HG03565 (cell line): ENCODE measurements around the gene RGS11.
"Not testable (repeated sequence)": the region's sequence is repeated elsewhere in the genome, so short reads cannot be mapped to it uniquely, and the experiment has no call there.

Experiments used
- ATAC-seq: cut with Tn5 transposase; IDR thresholded peaks from one replicate; pipeline ENCODE4 v1.9.1; 2021; ENCODE audit warnings: mild to moderate bottlenecking, moderate library complexity; ENCODE audit not compliant: unreplicated experiment

RGS11 gene

DNA sequence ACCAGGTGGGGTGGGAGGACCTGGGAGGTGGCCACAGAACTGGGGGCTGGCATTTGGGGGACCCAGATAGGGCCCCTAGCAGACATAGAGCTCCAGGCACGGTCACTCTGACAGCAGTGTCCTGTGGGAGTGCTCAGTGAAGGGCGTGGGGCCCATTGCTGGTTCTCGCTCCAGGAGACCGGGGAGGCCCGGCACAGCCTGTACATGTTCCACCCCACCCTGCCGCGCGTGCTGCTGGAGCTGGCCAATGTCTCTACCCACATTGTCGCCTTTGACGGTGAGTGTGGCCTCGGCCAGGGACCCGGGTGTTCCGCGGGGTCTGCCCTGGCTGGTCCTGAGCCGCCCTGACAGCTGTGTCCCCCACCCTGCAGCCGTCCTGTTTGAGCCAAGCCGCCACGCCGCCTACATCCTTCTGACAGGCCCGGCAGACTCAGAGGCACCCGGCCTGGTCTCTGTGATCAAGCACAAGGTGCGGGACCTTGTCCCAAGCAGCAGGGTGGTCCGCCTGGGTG lies 11.2 kb downstream of the RGS11 start:
- ATAC-seq, result no peak

DNA sequence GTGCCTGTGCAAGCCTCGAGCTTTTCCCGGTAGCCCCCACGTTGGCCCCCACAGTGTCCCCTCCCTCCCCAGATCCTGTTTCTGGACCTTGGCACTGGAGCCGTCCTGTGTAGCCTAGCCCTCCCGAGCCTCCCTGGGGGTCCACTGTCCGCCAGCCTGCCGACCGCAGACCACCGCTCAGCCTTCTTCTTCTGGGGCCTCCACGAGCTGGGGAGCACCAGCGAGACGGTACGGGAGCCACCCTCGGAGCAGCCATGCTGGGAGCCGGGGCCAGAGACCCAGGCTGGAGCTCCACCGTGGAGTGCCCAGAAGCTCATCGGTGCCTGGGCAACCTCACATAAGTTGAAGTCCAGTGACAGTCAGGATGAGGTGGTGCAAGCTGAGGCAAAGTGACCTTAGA lies 11.8 kb downstream of the RGS11 start:
- ATAC-seq, result no peak

DNA sequence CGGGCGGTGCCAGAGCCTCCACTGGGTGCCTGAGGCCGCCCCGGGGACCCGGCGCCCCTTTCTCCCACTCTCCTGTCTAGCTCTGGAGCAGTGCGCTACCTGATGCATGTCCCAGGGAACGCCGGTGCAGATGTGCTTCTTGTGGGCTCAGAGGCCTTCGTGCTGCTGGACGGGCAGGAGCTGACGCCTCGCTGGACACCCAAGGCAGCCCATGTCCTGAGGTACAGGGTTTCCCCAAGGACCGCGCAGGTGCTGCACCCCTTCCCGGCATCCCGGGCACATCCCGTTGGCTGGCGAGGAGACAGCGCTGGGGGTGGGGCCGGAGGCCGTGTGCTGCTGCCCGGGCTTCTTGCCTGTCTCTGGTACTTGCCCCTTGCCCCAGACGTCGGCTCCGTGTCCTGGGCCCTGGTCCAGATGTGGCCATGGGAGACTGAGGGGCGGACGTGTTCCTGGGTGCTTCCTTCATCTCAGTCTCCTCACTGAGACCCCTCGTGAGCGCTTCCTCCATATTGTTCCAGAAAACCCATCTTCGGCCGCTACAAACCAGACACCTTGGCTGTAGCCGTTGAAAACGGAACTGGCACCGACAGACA lies 12.5 kb downstream of the RGS11 start:
- ATAC-seq, result no peak

DNA sequence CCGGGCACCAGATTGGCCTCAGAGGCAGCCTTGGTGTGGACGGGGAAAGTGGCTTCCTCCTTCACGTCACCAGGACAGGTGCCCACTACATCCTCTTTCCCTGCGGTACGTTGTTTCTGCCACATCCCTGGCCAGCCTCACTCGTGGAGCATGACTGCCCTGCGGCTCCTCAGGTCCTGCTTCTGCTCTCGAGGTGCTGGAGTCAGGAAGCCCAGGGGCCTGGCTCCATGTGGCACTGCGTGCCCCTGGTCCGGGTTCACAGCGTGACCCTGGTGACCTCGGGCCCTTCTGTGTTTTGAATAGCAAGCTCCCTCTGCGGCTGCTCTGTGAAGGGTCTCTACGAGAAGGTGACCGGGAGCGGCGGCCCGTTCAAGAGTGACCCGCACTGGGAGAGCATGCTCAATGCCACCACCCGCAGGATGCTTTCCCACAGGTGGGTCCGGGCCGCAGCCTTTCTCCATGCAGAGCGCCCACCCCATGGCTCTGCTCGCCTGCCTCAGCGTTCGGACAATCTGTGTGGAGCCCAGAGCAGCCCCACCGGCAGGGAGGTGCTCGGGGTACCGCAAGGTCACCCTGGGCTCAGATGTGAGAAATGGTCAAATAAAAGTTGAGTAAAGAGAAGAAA lies 13.5 kb downstream of the RGS11 start:
- no peak for ATAC-seq

DNA sequence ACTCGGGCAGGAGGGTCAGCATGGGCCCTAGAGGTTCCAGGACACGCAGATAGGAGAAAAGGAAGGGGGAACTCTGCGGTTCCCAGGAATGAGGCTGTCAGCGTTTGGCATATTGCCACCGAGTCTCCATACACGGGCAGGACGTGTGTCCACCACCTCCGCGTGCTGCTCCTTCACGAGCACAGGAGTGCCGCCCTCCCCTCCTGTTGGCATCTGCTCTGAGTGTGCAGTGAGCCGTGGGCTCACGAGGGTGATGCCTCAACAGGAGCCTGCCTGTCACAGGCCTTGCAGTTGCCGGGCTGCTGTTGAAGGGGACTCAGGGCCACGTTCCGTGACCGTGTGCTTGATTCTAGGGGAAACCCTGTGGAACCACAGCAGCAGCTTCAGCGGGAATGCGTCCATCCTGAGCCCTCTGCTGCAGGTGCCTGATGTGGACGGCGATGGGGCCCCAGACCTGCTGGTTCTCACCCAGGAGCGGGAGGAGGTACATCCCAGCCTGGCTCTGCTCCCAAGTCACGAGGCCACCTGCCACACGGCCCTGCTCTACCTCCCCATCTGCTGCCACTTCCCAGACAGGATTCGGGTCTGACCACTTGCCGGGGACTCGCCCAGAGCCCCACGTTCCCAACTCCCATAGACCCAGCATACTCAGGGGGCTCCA lies 14.6 kb downstream of the RGS11 start:
- no peak for ATAC-seq

DNA sequence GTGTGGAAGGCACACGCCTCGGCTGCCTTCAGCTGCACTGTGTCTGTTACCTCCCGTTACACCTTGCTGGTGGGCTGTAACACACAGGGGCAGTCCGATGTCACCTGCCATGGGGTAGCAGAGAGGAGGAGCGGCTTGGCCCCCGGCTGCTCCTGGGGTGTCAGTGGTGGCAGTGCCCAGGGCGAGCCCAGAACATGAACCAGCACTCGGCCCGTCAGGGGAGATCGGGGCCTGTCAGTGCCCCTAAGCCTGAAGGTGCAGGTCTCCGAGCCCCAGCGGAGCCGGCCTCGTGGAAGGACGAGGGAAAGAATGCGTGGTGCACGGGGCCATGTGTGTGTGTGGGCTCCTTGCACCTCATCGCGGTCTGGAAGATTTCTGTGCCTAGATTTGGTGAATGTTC lies 15.4 kb downstream of the RGS11 start:
- no peak for ATAC-seq

DNA sequence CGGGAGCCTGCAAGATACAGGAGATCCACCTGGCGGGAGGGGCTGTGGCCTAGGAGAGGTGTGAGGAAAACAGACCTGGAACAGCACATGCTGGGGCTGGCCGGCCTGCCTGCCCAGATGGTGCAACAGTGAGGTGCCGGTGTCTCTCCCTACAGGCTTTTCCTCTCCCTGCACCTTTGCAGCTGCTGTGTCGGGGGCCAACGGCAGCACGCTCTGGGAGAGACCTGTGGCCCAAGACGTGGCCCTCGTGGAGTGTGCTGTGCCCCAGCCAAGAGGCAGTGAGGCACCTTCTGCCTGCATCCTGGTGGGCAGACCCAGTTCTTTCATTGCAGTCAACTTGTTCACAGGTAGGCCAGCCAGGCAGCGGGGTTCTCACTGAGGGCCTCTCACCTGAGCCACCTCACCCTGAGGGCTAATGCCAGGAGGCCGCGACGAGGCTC lies 15.9 kb downstream of the RGS11 start:
- ATAC-seq, result no peak

DNA sequence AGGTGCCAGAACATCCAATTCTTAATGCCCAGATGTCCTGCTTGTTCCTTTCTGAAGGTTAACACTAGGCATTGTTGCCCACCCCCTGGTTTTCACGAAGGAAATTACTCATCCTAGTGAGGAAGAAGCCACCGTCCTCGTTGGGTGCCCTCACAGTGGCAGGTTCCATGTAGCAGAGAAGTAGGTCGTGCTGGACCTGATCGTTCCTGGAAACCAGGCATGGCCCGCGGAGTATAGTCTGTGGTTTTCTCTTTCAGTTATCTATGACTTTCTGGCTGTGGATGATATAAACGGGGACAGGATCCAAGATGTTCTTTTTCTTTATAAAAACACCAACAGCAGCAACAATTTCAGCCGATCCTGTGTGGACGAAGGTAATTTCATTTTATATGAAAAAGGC lies 16.5 kb downstream of the RGS11 start:
- no peak for ATAC-seq

DNA sequence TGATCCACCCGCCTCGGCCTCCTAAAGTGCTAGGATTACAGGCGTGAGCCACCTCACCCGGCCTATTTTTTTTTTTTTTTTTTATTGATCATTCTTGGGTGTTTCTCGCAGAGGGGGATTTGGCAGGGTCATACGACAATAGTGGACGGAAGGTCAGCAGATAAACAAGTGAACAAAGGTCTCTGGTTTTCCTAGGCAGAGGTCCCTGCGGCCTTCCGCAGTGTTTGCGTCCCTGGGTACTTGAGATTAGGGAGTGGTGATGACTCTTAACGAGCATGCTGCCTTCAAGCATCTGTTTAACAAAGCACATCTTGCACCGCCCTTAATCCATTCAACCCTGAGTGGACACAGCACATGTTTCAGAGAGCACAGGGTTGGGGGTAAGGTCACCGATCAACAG lies 17.7 kb downstream of the RGS11 start:
- ATAC-seq, result not testable (repeated sequence)

DNA sequence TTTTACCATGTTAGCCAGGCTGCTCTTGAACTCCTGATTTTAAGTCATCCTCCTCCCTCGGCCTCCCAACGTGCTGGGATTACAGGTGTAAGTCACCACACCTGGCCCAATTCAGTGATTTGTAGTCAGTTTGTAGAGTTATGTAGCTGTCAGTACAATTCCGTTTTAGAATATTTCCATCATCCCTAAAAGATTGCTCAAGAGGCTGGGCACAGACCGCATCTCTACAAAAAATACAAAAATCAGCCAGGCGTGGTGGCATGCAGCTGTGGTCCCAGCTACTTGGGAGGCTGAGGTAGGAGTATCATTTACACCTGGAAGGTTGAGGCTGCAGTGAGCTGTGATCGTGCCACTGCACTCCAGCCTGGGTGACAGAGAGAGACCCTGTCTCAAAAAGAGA lies 20.6 kb downstream of the RGS11 start:
- ATAC-seq, result no peak

DNA sequence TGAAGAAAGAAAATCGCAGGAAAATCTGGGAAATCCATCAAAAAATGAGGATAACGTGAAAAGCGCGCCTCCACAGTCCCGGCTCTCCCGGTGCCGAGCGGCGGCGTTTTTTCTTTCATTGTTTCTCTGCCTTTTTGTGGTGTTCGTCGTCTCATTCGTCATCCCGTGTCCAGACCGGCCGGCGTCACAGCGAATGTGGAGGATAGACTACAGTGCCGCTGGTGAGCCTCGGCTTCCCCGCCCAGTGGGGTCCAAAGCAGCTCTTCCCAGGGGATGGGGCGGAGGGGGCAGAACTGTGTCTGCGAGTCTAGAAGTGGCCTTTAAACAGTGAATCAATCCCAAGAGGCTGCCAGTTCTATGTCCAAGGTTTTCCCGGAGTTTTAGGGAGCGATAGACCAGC lies 21.3 kb downstream of the RGS11 start:
- ATAC-seq, result no peak

DNA sequence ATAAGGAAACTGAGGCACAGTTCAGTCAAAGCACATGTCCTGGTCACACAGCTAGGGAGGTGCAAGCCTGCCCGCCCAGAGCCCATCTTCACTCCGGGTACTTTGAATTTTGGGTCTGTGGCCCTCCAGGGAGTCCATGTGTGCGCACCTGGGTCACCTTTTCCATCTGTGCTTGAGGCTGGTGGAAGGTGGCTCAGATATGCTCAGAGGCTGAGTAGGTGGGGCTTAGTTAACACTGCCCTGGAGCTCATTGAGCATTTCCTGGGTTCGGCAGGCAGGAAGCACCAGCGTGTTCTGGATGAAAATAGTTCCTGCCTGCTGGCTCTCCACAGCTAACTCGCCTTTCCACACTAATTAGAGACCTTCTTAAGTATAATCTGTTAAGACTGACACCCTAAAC lies 21.9 kb downstream of the RGS11 start:
- ATAC-seq, result no peak

DNA sequence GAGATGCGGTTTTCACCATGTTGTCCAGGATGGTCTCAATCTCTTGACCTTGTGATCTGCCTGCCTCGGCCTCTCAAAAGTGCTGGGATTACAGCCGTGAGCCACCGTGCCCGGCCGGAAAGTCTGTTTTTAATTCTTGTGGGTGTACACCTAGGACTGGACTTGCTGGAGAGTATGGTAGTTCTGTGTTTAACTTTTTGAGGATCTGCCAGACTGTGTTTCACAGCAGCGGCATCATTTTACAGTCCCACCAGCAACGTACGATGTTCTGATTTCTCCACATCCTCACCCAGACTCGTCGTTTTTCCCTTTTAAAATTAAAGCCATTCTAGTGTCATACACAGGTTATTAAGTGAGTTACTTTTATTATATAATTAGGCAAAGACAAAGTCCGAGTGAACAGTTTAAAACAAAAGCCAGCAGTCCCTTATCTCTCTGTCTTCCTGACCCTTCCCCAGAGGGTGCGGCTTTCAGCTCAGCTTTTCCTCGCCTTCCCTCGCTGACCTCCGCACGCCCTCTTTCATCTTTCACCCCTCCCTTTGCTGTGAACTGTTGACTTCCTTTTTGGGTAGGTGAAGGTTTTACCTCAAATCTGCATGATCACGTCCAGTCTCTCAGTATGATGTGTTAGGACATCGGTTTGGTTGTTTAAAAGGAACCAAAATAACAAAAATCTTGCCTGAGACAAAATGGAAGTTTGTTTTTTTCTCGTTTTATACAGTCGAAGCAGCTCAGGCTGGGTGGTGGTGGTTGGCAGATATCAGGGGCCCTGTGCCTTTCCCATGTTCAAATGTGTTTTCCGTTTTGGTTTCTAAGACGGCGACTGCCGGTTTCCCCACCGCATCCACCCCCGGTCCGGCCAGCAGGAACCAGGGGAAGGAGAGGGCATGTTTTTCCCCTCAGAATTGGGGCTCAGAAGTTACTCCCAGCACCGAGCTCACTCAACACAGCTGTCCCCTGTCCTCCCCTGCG lies 23.1 kb downstream of the RGS11 start:
- no peak for ATAC-seq

DNA sequence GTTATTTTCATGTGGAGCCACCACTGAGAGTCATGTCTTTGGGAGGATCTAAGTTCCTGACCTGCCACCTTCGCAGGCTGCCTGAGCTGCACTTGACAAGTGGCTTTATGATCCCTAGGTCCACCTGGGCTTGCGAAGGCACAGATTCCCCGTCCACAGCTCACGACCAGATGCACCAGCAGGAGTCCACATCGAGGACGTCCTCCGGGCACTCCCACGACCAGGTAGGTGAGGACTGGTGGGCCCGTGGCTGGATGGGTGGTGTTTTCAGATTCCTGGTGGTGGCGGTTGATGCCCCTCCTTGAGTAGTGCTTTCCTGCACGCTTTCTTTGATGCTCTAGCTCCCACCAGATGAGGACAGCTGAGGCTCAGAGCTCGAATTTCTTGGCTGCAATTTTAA lies 26.3 kb downstream of the RGS11 start:
- no peak for ATAC-seq

DNA sequence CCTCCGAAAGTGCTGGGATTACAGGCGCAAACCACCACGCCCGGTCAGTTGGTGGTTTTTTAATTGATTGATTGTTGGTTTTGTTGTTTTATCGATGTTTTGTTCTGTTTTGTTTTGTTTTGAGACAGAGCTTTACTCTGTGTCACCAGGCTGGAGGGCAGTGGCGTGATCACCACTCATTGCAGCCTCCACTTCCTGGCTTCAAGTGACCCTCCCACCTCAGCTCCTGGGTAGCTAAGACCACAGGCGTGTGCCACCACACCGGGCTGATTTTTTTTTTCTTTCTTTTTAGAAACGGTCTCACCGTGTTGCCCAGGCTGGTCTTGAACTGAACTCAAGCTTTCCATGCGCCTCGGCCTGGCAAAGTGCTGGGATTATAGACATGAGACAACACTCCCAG lies 28.7 kb downstream of the RGS11 start:
- no peak for ATAC-seq

DNA sequence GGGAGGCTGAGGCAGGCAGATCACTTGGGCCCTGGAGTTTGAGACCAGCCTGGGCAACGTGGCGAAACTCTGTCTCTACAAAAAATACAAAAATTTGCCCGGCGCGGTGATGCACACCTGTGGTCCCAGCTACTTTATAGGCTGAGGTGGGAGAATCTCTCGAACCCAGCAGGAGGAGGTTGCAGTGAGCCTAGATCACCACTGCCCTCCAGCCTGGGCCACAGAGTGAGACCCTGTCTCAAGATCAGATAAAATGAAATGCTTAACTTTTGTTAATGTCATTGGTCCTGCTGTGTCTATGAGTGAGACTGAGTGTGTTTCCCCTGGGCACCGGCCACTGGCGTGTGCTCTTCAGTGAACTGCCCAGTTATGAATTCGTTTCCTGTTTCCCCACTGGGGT lies 30.6 kb downstream of the RGS11 start:
- no peak for ATAC-seq

DNA sequence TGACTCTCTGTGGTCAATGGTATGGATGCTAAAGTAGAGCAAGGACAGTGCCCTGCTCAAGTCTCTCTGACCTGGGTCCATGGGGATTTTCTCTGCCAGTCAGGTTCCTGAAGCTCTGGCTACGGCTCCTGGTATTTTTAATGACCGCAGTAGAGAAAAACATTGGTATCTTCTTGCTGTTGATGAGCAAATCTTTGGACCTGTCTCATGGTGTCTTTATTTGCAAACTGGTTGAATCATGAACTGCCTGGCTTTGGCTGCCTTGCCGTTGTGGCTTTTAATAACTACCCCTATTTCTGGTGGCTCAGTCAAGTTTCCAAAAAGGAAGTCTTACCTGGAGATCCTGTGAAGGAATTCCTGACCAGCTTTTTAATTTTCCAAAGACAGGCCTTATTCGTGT lies 32.4 kb downstream of the RGS11 start:
- ATAC-seq, result no peak

DNA sequence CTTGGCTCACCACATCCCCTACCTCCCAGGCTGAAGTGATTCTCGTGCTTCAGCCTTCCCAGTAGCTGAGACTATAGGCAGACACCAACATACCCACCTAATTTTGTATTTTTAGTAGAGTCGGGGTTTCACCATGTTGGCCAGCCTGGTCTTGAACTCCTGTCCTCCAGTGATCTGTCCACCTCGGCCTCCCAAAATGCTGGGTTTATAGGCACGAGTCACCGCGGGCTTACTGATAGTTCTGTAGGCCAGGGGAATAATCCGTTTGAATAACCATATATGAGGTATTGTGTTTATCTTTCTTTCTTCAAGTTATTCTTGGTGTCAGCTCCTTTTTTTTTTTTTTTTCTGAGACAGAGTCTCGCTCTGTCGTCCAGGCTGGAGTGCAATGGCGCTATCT lies 33.5 kb downstream of the RGS11 start:
- no peak for ATAC-seq

DNA sequence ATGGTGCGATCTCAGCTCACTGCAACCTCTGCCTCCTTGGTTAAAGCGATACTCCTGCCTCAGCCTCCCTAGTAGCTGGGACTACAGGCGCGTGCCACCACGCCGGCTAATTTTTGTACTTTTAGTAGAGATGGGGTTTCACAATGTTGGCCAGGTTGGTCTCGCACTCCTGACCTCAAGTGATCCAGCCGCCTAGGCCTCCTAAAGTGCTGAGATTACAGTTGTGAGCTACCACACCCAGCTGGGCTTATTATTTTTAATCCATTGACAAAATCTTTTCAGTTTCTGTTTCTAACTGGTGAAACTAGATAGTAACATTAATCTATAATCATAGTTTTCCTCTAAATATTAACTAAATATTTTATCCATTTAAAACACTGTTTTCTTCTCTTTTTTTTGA lies 35.2 kb downstream of the RGS11 start:
- no peak for ATAC-seq

DNA sequence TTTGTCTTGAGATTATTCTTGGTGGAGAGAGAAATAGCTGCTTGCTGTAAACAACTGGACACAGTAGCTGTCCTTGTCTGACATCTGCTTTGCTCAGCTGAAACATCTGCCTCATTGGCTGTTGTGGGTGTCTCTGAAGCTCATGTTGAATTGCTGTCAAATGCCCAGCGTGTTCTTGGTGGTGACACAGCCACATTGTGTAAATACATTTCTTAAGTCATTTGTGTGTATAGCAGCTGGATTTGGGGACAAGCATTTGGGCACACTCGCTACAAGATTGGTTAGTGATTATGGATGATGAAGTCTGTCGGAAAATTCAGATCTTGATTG lies 35.8 kb downstream of the RGS11 start:
- ATAC-seq, result no peak
